Brain pericyte (primary cell): ENCODE data around the gene BEST4.
A peak's percentile ranks its signal among the peaks of the same experiment; 100 is the strongest.
"Not testable (repeated sequence)": the region's sequence is repeated elsewhere in the genome, so short reads cannot be mapped to it uniquely, and the experiment has no call there.

Experiments used
- DNase-seq: peaks from one replicate; pipeline ENCODE4 v3.0.0-alpha.2; 2012; ENCODE audit warnings: low read depth, low spot score

The BEST4 gene

GRCh38 chr1:44777969-44778635 lies 9.9 kb downstream of the BEST4 start:
- no peak for DNase-seq

GRCh38 chr1:44777547-44777946 lies 10.4 kb downstream of the BEST4 start:
- DNase-seq: no peak

GRCh38 chr1:44776730-44777068 lies 11.3 kb downstream of the BEST4 start:
- DNase-seq: no peak

GRCh38 chr1:44775930-44776729 lies 11.8 kb downstream of the BEST4 start:
- no peak for DNase-seq

- DNase-seq: peak; percentile 75
These were observed 12.7 kb downstream of the BEST4 start, which contains the start of gene RPS8 for GRCh38 chr1:44775078-44775929. TSS of gene RPS8 (plus strand) at chr1:44775540. CDS start at chr1:44775597, 57 bp downstream.

- DNase-seq: not testable (repeated sequence)
These were observed 21.5 kb downstream of the BEST4 start for GRCh38 chr1:44766421-44766820.

GRCh38 chr1:44760876-44761275 lies 27.1 kb downstream of the BEST4 start:
- DNase-seq: no peak

GRCh38 chr1:44759077-44759476 lies 28.9 kb downstream of the BEST4 start:
- no peak for DNase-seq

- no peak for DNase-seq
These were observed 30.6 kb downstream of the BEST4 start for GRCh38 chr1:44757420-44757819.

- DNase-seq: no peak
These were observed 40.1 kb downstream of the BEST4 start for GRCh38 chr1:44747878-44748277.

GRCh38 chr1:44743211-44743610 lies 44.8 kb downstream of the BEST4 start:
- DNase-seq: no peak

- no peak for DNase-seq
These were observed 47.8 kb downstream of the BEST4 start for GRCh38 chr1:44740179-44740617.

GRCh38 chr1:44739307-44740178 lies 48.4 kb downstream of the BEST4 start, which contains the start of gene KIF2C:
TSS of gene KIF2C (plus strand) at chr1:44739837. CDS start at chr1:44739933, 96 bp downstream.
- peak; percentile 94 for DNase-seq

- DNase-seq: not testable (repeated sequence)
These were observed 49.0 kb downstream of the BEST4 start for GRCh38 chr1:44738953-44739306.

- DNase-seq: no peak
These were observed 52.0 kb downstream of the BEST4 start for GRCh38 chr1:44735992-44736391.

- no peak for DNase-seq
These were observed 54.2 kb downstream of the BEST4 start for GRCh38 chr1:44733784-44734183.
